CD4-positive, alpha-beta T cell treated with Interleukin-6 at 100 ng/mL for 8 hours (primary cell): ENCODE results near the gene INA.
A peak's percentile ranks its signal among the peaks of the same experiment; 100 is the strongest.
"Not testable (repeated sequence)": the region's sequence is repeated elsewhere in the genome, so short reads cannot be mapped to it uniquely, and the experiment has no call there.

Experiments
- DNase-seq: peaks from one replicate; pipeline ENCODE4 v3.0.0-alpha.2; 2020; ENCODE audit warnings: mixed read lengths, low spot score

The INA gene

GRCh38 chr10:103276896-103277712, at the start of gene INA:
TSS of gene INA (plus strand) at chr10:103277138. CDS start at chr10:103277212, 74 bp downstream.
- DNase-seq, result no peak

GRCh38 chr10:103227416-103227815, 49.5 kb upstream of the INA start:
- DNase-seq, result no peak

DNA sequence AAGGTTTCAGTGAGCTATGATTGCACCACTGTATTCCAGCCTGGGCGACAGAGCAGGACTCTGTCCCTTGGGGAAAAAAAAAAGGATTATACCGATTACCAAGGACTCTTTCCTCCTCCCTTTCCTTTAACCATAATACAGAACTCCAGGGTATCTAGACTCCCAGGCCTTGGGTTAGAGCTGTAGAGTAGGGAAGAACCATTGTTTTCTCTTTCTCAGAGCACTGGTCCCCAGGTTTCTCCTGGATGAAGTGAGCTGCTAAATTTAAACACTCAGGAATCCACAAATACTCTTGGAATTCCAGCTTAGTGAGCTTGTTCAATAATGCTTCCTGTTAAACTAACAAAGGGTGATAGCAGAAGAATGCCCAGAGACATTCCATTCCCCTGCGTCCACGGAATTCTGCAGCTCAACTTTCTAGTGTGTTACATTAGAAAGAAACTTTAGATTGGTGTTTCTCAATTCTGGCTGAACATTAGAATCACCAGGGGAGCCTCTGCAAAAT, 45.8 kb upstream of the INA start:
- no peak for DNase-seq

DNA sequence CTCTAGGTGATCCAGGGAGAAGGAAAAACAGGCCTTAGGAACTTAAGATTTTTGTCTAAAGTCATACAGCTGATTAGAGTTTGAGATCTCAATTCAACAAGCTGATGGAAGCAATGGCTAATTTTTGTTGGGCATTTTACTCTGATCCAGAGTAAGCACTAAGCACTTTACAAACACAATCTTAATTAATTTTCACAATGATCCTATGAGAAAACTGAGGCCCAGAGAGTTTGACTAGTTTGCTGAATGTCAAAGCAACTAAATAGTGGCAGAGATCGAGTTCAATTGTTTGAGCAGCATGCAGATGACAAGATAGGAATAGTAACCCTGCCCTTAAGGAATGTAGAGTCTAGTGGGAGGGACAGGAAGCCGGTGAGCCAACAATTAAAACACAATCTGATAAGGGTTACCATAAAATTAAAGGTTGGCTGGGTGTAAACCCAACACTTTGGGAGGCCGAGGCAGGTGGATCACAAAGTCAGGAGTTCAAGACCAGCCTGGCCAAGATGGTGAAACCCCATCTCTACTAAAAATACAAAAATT, 44.7 kb upstream of the INA start:
- no peak for DNase-seq

DNA sequence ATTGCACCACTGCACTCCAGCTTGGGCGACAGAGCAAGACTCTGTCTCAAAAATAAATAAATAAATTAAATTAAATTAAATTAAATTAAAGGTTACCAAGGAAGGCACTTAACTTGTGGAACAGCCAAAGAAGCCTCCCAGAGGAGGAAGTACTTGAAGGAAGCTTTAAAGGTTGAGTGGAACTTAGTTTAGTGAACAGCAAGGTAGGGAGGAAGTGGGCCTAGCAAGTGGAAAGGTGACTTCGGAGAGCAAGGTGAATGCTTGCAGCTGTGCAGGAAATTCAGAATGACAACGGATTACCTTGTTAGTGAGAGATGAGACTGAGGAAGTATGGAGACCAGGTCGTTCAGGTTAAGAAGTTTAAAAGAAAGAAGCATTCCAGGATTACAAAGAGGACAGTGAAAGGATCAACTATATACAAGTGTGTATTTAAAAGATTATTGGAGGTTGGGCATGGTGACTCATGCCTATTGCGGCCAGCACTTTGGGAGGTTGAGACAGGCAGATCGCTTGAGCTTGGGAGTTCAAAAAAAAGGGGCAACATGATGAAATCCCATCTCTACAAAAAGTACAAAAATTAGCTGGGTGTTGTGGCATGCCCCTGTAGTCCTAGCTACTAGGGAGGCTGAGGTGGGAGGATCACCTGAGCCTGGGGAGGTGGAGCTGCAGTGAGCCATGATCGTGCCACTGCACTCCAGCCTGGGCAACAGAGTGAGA, 44.0 kb upstream of the INA start:
- DNase-seq, result no peak

GRCh38 chr10:103235775-103236174, 41.2 kb upstream of the INA start:
- no peak for DNase-seq

DNA sequence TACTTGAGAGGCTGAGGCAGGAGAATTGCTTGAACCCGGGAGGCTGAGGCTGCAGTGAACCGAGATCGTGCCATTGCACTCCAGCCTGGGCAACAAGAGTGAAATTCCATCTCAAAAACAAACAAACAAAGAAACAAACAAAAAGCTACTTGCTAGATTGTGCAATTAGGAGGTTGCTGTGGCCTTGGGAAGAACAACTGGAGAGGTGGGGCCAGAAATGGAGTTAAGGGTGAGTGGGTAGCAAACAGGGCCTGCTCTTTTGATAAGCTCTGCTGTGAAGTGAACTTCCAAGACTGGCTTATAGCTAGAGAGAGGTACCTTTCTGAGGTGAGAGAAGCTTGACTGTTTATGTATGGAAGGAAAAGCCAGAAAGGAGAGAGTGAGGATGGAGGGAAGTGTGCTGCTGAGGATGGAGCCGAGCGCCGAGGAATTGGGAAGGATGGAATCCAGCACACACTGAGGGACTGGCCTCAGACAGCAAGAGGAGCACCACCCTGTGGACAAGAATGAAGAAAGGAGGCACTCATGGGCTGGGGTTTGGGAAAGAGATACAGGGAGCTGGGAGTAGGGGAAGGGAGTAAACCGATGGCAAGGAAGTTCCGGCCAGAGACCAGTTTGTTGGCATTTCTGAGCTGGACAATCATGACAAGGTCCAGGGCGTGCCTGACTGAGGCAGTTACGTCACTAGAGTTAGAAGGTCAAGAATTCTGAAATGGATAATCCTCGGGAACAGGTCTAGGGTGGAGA, 38.3 kb upstream of the INA start:
- DNase-seq, result no peak

- no peak for DNase-seq
These were observed 35.5 kb upstream of the INA start for GRCh38 chr10:103241262-103242011.

DNA sequence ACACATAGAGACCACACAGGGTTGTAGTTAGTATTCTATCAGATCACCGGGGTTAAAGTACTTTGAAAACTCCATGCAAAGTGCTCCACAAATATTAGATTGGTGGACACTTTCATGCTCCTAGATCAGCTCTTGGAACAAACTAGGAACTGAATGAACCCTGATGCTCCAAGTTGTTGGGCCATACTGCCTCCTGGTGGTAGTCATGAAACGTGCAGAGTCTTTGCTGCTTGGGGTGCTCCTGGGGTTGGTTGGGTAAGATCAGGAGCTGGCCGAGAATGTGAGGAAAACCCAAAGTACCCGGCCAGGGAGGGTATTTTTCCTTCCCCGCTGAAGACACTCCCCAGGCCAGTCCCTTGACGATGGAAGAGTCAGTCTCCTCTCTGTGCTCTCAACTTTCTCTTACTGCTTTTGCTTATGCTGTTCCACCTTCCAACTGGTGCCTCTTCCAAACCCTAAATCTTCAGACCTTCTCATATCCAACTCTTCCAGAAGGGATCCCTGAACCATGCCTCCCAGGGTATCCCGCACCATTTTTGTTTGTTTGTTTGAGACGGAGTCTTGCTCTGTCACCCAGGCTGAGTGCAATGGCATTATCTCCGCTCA, 32.2 kb upstream of the INA start:
- peak; percentile 58 for DNase-seq

GRCh38 chr10:103245587-103245986, 31.4 kb upstream of the INA start, which contains the start of gene RPEL1:
TSS of gene RPEL1 (plus strand) at chr10:103245887. CDS start at chr10:103245997, 110 bp downstream.
- not testable (repeated sequence) for DNase-seq

DNA sequence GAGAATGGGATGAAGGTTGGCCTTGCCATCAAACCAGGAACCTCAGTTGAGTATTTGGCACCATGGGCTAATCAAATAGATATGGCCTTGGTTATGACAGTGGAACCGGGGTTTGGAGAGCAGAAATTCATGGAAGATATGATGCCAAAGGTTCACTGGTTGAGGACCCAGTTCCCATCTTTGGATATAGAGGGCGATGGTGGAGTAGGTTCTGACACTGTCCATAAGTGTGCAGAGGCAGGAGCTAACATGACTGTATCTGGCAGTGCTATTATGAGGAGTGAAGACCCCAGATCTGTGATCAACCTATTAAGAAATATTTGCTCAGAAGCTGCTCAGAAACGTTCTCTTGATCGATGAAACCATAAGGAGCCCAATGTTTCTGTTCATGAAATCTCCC, 30.6 kb upstream of the INA start:
- DNase-seq, result no peak

GRCh38 chr10:103254113-103254512, 22.8 kb upstream of the INA start:
- DNase-seq, result no peak

- DNase-seq, result no peak
These were observed 22.2 kb upstream of the INA start for GRCh38 chr10:103254538-103255325.

DNA sequence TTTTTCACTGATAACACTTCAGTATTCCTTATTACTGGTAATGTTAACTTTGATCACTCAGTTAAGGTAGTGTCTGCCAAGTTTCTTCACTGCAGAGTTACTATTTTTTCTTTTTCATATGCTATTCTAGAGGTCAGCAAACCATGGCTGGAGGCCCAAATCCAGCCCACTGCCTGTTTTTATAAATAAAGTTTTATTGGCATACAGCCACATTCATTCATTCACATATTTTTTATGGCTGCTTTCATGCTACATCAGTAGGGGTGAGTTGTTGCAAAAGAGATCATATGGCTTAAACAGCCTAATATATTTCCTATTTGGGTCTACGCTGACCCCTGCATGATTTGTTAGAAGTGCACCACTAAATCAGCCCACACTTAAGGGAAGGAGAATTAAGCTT, 20.3 kb upstream of the INA start:
- DNase-seq, result no peak

GRCh38 chr10:103257812-103258211, 19.1 kb upstream of the INA start:
- no peak for DNase-seq

GRCh38 chr10:103258928-103259327, 18.0 kb upstream of the INA start:
- DNase-seq, result not testable (repeated sequence)

DNA sequence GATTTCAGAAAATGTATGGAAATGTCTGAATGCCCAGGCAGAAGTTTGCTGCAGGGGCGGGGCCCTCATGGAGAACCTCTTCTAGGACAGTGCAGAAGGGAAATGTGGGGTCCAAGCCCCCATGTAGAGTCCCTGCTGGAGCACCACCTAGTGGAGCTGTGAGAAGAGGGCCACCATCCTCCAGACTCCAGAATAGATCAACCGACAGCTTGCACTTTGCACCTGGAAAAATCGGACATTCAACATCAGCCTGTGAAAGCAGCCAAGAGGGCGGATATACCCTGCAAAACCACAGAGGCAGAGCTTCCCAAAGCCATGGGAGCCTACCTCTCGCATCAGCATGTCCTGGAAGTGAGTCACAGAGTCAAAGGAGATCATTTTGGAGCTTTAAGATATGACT, 16.9 kb upstream of the INA start:
- DNase-seq, result no peak

DNA sequence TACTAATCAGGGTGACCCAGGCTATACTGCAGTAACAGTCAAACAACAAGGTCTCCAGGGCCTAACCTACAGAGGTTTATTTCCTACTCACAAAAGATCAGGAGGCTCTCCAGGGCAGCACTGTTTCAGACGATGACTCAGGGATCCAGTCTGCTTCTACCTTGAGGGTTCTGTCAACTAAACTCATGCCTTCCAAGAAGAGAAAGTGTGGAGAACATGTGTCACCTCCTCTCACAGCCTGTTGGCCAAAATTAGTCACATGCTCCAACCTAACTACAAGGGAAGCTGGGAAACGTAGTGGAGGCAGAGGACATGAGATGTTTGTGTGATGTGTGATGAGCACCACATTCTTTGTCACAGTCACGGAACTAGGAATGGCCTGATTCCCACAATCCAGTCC, 14.7 kb upstream of the INA start:
- no peak for DNase-seq

DNA sequence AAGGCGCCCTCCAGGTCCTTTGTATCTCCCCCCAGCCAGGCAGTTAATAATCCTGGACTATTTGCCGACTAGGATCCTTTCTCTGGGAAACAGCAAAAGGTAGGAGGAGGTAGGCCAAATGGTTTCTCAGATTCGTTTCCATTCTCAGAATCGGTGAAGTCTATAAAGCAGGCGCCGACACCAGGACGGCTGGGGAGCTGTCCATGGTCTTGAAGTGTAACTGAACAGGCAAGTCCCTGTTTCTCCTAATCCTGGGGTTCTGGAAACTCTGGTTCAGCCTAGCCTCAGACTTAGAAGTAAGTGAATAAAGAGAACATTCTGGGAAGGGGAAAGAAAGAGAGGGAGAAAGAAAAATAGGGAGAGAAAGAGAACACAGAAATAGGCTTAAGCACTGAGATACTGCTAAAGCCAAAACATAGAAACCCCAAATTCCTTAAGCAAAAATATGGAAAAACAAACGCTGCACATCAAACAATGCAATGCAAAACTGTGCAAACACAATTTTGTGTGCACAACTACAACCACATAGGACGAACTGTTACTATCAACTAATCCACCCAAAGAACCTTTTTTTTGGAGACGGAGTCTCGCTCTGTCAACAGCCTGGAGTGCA, 11.1 kb upstream of the INA start:
- DNase-seq, result no peak

- no peak for DNase-seq
These were observed 3.9 kb upstream of the INA start for GRCh38 chr10:103273041-103273441.
